ENCODE measurements around the gene THOC6. TPM values are rescaled to one million over a fixed set of nuclear protein-coding genes. Genes with fewer than 3 reads are reported as not detected.

Gene THOC6
- total and polyA plus RNA-seq, 9 of the 15 experiments (the other 6 are each of a cell fraction or from before 2014, with no cell fraction given) = 2.5 to 65.4 (median 42.3) TPM

- H3K9me1 ChIP-seq (ENCODE audit: control insufficient read depth, insufficient read depth, low read length) = no peaks in the 10 kb centered on the region
- H4K20me1 ChIP-seq (replicated peaks; ENCODE audit: control insufficient read depth, insufficient read depth, low read length) = no peaks in the 10 kb centered on the region
- FAIRE-seq = no peak
- H3K27ac ChIP-seq (ENCODE audit: extremely low read depth, low read depth, low read length) = no peak overlapping the region
- TF ChIP-seq SREBF1 (IDR thresholded peaks at IDR 0.05; ENCODE audit: borderline replicate concordance, low read depth, low read length) (no peak), MGA (IDR thresholded peaks at IDR 0.05) (peak; percentile 30), PRDM10 (IDR thresholded peaks at IDR 0.05; ENCODE audit: partially characterized antibody) (no peak)
- POLR2A ChIA-PET = interaction anchor here (0.7 kb wide), 1 partner anchor 86 kb away, joined by 3 read pairs; no protein-coding TSS in a partner anchor
- peak in 1 of 4 experiments; percentile 6 for DNase-seq (ENCODE audit: extremely low read depth in 1 of 4, low spot score in 3 of 4)
- intact Hi-C loops (cut with micrococcal nuclease) (no loop called here), in situ Hi-C loops (cut with MboI) (no loop called here)
- H3K36me3 ChIP-seq (ENCODE audit: control insufficient read depth, insufficient read depth, low read length) = no peaks in the 10 kb centered on the region
- no peak for ATAC-seq
- H2AFZ ChIP-seq (ENCODE audit: low read depth, low read length) = 0 out of 2 replicates have a peak overlapping the region, but pooled peaks have one; percentile 67
- peak overlapping the region in 1 of 2 experiments; percentile 24; a peak in 1 of 4 replicates for H3K9ac ChIP-seq (ENCODE audit: insufficient read depth in 1 of 2, low read depth in 2 of 2, low read length in 2 of 2)
- WGBS (ENCODE audit: insufficient coverage, low coverage, missing lambda C conversion rate) = 77% methylated on average over 25 of the region's 26 CpGs
- no peaks in the 10 kb centered on the region for H3K9me3 ChIP-seq (replicated peaks; ENCODE audit: control insufficient read depth, insufficient read depth, low read depth, low read length)
- H3K27me3 ChIP-seq (ENCODE audit: control insufficient read depth in 2 of 2, insufficient read depth in 2 of 2, low read length in 2 of 2) = no peaks in the 10 kb centered on the region
- BruUV-seq (replicated peaks) = no TSS peak
- H3K79me2 ChIP-seq (ENCODE audit: control insufficient read depth, insufficient read depth, low read length) = no peaks in the 10 kb centered on the region
- CTCF ChIA-PET (ENCODE audit: low intra/inter-chr PET ratio) = no interaction called here
- H3K4me3 ChIP-seq = no peak overlapping the region
- H3K4me2 ChIP-seq (ENCODE audit: insufficient read depth, low read length) = no peak overlapping the region
- peaks cover 8 to 40% of the 10 kb centered on the region in 2 experiments; a peak in 4 of 5 replicates for H3K4me1 ChIP-seq (replicated peaks in 1 of 2; ENCODE audit: control insufficient read depth in 2 of 2, insufficient read depth in 2 of 2, low read length in 2 of 2)
Measured at GRCh38 chr16:3065742-3066439, 42.1 kb downstream of the THOC6 start.

Data from K562 (cell line).